ENCODE measurements around the gene FRMD5. TPM values are rescaled to one million over a fixed set of nuclear protein-coding genes. Genes with fewer than 3 reads are reported as not detected.

FRMD5 gene
- total RNA-seq, 1 donor from 2014 or later: 43.8 TPM

DNA sequence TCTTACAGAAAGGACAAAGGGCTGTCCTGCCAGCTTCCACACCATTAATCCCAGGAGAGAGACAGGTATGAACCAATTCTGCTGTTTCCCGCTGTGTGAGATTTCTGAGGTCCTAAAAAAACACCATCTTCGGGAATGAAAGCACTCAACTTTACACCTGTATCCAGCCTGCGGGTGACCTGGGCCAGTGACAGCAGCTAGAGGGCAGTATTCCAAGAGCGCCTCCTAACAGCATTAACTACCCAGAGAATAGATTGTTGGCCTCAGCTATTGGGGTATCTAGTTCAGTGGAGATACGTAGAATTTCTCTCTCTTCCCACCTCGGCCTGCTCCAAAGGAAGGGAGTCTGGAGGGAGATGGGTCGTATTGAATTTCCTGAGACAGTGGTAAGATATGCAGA, 313.1 kb downstream of the FRMD5 start:
- no peaks in the 10 kb centered on the region for H3K27me3 Mint-ChIP-seq (ENCODE audit: unreplicated experiment)
- no peak for DNase-seq
- H3K27ac Mint-ChIP-seq (ENCODE audit: unreplicated experiment): no peak overlapping the region
- peaks cover 2% of the 10 kb centered on the region for H3K9me3 Mint-ChIP-seq (ENCODE audit: unreplicated experiment)
- TF ChIP-seq, protein P1, sequence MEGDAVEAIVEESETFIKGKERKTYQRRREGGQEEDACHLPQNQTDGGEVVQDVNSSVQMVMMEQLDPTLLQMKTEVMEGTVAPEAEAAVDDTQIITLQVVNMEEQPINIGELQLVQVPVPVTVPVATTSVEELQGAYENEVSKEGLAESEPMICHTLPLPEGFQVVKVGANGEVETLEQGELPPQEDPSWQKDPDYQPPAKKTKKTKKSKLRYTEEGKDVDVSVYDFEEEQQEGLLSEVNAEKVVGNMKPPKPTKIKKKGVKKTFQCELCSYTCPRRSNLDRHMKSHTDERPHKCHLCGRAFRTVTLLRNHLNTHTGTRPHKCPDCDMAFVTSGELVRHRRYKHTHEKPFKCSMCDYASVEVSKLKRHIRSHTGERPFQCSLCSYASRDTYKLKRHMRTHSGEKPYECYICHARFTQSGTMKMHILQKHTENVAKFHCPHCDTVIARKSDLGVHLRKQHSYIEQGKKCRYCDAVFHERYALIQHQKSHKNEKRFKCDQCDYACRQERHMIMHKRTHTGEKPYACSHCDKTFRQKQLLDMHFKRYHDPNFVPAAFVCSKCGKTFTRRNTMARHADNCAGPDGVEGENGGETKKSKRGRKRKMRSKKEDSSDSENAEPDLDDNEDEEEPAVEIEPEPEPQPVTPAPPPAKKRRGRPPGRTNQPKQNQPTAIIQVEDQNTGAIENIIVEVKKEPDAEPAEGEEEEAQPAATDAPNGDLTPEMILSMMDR (IDR thresholded peaks at IDR 0.05; ENCODE audit: partially characterized antibody, unreplicated experiment): no peak
- H3K4me1 Mint-ChIP-seq (ENCODE audit: low read depth, unreplicated experiment): no peaks in the 10 kb centered on the region
- peaks cover 7% of the 10 kb centered on the region for H3K36me3 Mint-ChIP-seq (ENCODE audit: unreplicated experiment)
- no peak overlapping the region for H3K4me3 Mint-ChIP-seq (ENCODE audit: unreplicated experiment)

DNA sequence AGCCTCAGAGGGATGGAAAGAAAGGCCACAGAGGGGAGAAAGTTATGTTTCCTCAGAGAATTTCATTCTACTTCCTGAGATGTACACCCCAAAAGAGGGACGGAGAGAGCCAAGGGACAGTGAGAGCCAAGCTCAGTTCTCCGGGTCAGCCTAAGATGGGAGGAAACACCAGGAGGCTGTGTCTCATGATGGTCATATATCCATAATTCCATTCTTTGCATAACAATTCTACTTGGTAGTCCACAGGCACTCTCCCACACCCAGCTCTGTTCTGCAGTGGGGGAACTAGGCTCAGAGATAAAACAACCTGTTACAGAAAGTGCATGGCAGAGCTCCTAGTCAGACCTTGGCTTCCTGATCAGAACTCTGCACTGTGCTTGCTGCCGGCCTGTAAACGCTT, 313.8 kb downstream of the FRMD5 start:
- no peaks in the 10 kb centered on the region for H3K27me3 Mint-ChIP-seq (ENCODE audit: unreplicated experiment)
- no peak overlapping the region for H3K4me3 Mint-ChIP-seq (ENCODE audit: unreplicated experiment)
- no peak overlapping the region for H3K27ac Mint-ChIP-seq (ENCODE audit: unreplicated experiment)
- peaks cover 7% of the 10 kb centered on the region for H3K36me3 Mint-ChIP-seq (ENCODE audit: unreplicated experiment)
- H3K4me1 Mint-ChIP-seq (ENCODE audit: low read depth, unreplicated experiment): no peaks in the 10 kb centered on the region
- TF ChIP-seq, protein P1 (IDR thresholded peaks at IDR 0.05; ENCODE audit: partially characterized antibody, unreplicated experiment): no peak
- H3K9me3 Mint-ChIP-seq (ENCODE audit: unreplicated experiment): peaks cover 2% of the 10 kb centered on the region
- no peak for DNase-seq

DNA sequence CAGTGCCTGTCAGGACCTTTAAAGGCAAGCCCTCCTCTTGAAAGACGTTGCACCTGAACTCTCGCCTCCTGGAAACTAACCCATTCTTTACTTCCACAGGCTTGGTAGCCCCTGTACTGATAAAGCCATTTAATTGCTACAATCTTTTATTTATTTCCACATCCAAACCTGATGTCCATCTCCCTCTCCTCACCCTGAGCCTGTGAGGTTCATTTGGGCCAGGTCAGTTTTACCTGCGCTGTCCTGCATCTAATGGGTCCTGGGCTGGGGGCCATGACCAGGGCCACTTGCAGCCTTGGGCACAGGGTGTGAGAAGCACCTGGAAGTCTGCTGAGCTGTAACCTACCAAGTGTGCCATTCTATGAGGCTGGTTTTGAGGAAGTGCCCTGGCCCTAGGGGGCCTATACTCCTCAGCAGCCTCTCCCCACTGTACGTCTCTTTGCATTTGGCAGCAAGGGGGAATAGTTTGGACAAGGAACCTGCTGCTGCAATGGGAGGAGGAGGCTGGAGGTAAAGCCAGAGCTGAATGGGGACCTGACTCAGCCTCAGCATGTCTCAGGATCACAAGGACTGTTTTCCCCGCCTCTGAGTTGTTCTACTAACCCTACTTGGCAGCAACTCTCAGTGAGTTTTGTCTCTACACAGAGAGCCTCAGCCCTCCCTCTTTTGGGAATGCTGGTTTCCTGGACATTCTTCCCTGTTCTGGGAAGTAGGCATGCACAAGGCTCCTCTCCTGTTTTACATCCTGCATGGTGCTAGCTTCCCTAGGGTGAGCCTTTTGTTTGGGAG, 314.5 kb downstream of the FRMD5 start:
- TF ChIP-seq, protein P1 (IDR thresholded peaks at IDR 0.05; ENCODE audit: partially characterized antibody, unreplicated experiment): no peak
- Mint-ChIP-seq H3K36me3 (ENCODE audit: unreplicated experiment) (peaks cover 7% of the 10 kb centered on the region), H3K4me1 (ENCODE audit: low read depth, unreplicated experiment) (no peaks in the 10 kb centered on the region), H3K4me3 (ENCODE audit: unreplicated experiment) (no peak overlapping the region), H3K27me3 (ENCODE audit: unreplicated experiment) (peaks cover 1% of the 10 kb centered on the region), H3K27ac (ENCODE audit: unreplicated experiment) (no peak overlapping the region), H3K9me3 (ENCODE audit: unreplicated experiment) (peaks cover 2% of the 10 kb centered on the region)
- DNase-seq: no peak

DNA sequence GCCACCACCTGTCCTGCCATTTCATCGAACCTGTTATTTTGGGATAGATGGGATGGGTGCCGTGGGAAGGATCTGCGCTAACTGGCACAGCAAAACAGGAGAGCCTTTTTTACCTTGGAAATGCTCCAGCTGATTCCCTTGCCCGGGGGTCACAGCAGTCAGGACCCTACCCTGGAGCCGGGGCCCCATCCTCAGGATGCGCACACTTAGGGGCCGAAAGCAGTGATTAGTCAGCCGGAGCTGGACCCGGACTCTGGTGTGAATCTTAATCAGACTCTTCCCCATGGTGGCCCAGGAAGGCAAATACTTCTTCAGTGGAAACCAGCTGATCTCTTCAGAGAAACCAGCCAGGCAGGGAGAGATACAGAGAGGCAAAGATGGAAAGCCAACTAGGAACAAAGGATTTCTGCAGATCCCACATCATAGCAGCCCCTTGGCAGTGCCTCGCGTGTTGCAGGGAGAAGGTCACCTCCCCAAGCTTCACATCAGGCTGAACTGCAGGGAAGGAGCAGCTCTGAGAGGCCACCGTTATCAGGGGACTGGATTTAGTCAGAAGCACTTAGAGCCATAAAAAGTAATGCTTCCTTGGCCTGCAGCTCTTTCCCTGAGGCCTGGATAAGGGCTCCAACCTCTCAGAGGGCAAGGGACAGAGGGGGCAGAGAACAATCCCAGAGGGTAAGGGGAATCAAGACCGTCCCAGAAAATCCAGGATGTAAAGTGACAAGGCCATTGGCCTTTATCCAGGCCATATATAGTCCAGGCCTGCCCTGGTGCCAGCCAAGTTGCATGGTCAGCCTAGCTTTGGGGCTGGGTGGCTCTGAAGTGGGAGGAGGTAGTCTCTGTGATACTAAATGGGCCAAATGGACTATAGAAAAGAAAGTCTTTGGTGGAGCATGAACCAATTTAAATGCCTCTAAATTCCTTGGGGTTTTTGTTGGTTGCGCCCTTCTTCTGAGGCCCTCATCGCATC, 315.4 kb downstream of the FRMD5 start:
- DNase-seq: no peak
- H3K36me3 Mint-ChIP-seq (ENCODE audit: unreplicated experiment): peaks cover 3% of the 10 kb centered on the region
- no peak overlapping the region for H3K27ac Mint-ChIP-seq (ENCODE audit: unreplicated experiment)
- H3K9me3 Mint-ChIP-seq (ENCODE audit: unreplicated experiment): peaks cover 2% of the 10 kb centered on the region
- peaks cover 1% of the 10 kb centered on the region for H3K27me3 Mint-ChIP-seq (ENCODE audit: unreplicated experiment)
- TF ChIP-seq, protein P1 (IDR thresholded peaks at IDR 0.05; ENCODE audit: partially characterized antibody, unreplicated experiment): no peak
- no peaks in the 10 kb centered on the region for H3K4me1 Mint-ChIP-seq (ENCODE audit: low read depth, unreplicated experiment)
- H3K4me3 Mint-ChIP-seq (ENCODE audit: unreplicated experiment): no peak overlapping the region

Data from glutamatergic neuron (in vitro differentiated cells).